ENCODE data around the gene ABCC10.
"Not testable (repeated sequence)": the region's sequence is repeated elsewhere in the genome, so short reads cannot be mapped to it uniquely, and the experiment has no call there.

ABCC10 gene

DNA sequence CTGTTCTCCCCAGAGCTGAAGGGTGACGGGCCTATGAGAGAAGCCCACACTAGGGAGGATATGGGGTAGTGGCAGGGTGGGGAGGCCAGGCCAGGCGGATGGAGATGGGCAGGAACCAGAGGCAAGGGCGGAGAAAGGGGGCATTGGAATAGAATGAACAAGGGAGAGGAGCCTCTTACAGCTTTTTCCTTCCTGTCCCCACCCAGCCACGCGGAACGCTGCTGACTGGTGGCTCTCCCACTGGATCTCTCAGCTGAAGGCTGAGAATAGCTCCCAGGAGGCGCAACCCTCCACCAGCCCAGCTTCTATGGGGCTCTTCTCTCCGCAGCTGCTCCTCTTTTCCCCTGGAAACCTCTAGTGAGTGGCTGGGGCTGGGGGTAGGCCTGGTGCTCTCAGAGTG, 17.2 kb downstream of the ABCC10 start:
- DNase-seq, result no peak

DNA sequence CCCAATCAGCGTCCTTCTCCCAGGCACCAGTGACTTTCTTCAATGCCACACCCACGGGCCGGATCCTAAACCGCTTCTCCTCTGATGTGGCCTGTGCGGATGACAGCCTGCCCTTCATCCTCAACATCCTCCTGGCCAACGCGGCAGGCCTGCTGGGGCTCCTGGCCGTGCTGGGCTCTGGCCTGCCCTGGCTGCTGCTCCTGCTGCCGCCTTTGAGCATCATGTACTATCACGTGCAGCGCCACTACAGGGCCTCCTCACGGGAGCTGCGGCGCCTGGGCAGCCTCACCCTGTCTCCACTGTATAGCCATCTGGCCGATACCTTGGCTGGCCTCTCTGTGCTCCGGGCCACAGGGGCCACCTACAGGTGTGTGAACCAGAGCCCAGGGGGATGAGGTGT, 18.2 kb downstream of the ABCC10 start:
- DNase-seq, result no peak

DNA sequence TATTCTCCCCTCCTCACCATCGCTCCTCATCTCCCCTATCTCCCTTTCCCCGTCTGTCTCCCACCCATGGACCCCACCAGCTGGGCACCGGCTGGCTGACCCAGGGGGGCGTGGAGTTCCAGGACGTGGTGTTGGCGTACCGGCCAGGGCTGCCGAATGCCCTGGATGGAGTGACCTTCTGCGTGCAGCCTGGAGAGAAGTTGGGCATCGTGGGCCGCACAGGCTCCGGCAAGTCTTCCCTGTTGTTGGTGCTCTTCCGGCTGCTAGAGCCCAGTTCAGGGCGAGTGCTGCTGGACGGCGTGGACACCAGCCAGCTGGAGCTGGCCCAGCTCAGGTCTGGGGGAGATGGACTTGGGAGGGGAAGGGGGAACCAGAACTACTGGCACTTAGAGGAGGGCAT, 20.3 kb downstream of the ABCC10 start:
- no peak for DNase-seq

DNA sequence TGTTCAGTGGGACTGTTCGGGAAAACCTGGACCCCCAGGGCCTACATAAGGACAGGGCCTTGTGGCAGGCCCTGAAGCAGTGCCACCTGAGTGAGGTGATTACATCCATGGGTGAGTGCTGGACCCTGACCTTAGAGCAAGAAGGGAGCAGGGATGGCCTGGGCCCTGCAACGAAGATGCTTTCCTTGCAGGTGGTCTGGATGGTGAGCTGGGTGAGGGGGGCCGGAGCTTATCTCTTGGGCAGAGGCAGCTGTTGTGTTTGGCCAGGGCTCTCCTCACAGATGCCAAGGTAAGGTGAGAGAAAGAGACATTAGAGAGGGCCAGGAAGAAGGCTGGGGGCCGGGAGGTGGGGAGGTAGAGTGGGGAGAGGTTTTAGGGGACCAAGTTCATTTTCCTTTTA, 21.6 kb downstream of the ABCC10 start:
- no peak for DNase-seq

DNA sequence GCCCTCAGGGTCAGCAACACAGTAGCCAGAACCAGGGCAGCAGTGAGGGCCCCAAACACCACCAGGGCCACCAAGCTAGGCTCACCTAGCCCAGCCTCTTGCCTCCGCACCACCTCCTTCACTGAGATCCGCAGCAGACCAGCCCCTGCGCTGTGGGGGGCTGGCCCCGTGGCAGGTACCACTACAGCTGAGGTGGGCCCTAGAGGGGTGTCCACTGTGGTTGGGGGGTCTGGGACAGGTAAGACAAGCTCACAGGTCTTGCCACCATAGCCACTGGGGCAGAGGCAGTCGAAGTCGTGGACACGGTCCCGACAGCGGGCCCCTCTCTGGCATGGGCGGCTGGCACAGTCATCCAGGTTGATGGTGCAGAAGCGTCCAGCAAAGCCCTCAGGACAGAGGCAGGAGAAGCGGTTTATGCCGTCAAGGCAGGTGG, 23.4 kb downstream of the ABCC10 start:
- no peak for DNase-seq

DNA sequence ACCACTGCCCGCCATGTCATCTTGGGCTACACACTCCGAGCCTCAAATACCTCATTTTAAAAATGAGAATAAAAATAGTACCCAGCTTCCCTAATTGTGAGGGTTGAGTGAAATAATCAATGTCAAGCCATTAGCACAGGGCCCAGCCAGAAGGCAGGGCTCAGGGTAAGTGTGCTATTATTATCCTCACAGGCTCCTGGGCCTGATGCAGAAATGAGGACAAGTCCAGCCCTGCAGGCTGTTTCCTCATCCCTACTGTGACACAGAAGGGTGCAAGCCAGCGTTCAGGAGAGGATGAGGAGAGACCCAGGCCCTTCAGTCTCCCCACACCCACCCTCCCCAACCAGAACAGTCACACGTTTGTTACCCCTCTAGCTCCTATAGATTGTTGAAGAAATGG, 24.0 kb downstream of the ABCC10 start:
- no peak for DNase-seq

DNA sequence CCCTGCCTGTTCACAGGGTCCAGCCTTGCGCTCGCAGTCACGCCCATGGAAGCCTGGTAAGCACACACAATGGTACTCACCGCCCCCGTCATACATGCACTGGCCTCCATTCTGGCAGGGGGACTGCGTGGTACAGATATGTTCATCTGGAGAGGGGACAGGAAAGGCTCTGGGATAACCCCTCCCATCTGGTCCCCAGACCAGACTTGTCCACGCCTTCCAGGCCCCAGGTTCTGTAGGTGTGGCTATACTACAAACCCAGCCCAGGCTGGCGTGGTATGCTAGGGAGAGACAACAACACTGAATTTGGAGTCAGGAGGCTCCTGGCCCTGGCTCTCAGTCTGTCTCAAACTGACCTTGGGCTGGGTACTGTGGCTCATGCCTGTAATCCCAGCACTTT, 24.6 kb downstream of the ABCC10 start:
- DNase-seq, result no peak

DNA sequence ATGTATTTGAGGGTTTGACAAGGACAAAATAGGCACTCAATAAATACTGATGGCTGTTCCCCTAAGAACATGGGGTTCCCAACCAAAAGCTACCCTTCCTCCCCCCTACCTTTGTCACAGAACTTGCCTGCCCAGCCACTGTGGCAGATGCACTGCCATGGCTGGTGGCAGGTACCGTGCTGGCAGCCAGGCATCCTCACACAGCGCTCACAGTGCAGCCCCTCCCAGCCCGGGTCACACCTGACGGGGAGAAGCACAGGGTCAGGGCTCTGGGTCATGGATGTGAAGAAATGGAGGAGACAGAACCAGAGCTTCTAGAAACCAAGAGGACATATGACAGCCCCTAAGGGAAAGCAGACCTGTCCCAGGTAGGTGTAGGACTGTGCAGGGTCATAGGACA, 25.6 kb downstream of the ABCC10 start:
- no peak for DNase-seq

DNA sequence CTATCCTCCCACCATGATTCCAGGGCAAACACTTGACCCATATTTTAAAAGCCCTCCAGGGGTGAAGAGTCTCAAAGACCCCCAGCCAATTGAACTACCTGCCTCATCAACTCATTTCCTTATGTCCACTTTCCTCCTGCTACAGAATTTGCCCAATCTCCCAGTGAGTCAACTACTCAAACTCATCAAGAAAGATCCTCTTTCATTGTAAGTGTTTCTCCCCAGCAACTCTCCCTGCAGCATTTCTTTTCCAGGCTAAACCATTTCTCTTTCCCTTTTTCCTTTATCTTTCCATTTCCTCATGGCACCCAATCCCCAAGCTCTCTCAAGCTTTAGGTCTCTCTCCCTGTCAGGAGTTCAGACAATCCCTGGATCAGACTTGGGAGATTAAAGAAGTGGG, 26.5 kb downstream of the ABCC10 start:
- no peak for DNase-seq

DNA sequence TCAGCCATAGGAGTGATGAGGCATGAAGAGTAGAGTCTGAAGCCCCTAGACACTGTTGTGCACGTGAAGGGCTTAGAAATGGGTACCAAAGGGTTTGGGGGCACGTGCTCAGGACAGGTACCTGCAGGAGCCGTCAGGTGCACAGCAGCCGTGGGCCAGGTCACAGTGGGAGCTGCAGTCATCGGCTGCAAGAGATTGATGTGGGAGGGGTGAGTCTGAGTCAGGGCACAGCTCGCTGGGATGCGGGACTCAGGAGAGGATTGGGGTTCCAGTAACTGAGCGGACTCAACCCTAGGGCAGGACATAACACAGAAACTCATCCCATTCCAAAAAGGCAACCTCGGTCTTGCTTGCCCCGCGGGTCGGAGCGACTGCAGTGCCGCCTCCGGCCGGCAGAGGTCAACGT, 27.0 kb downstream of the ABCC10 start:
- DNase-seq, result peak; percentile 75 to 82

DNA sequence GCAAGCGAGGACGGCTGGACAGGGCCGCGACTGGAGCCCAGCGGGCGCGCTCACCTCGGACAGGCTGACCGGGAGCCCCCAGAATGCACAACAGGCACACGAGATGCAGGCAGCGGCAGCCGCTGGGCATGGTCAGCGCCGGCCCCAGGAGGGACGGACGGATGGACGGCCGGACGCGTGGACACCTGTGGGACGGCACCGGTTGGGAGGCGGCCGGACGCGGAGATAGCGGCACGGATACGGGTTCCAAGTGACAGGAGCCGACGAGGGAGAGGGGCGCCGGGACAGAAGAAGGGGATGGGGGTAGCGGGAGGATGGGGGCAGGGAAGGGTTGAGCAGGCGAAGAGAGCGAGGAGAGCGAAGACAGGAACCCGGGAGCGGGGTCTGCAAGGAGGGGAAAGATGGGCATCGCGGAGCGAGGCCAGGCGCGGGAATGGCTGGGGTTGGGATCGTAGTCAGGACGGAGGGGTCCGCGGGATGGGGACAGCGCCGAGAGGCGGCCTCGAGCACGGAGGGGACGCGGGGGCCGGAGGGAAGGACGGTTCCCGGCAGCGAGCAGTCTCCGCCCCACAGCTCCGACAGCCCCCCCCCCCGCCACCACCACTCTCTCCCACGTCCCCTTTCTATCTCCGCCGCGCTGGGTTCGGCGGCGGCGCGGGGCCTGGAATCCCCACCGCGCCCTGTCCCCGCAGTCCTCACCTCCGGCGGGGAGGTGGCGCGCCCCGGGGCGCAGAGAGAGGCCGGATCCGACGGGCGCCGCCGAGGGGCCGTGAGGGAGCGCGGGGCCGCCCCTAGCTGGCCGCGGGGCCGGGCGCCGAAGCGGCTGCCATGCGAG, 27.6 kb downstream of the ABCC10 start:
- DNase-seq, result peak; percentile 37 to 39

DNA sequence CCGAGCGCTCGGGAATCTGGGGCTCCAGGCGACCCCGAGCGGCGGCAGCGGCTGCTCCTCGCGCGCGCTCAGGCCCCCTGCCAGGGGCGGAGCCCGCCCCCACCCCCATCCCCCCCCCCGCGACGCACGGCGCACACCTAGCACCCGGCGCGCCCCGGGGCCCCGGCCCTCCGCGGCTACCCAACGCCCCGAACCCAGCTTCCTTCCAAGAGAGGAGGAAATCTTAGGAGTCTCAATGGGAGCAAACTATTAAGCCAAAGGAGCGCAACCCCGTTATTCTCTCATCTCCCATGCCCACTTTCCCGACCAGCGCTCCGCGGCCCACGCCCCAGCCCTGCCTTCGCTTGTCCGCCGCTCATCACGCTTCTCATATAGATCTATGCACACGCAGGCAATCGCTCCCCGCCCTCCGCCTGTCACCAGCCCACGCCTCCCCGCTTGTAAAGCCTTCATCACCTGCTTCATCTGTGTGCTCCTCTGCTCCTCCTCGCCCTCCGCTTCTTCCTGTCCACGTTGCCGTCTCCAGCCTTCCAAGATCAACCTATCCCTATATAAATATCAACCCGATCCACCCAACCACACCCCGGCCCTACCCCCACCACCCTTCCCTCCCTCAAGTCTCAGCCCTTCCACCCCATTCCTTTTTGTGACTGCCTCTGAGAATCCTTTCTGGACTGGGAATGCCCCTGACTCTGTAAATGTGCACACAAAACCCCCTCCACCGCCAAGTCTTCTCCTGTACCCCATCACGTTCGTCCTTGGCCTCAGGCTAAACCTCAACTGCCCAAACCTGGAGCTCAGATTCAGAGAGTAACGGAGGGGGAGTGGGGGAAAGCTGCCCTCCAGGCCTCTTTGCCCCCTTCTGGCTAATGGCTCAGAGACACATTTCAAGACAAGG, 28.4 kb downstream of the ABCC10 start, which contains the start of gene DLK2:
DLK2 (minus strand) TSS at position 18 of the 898 bp plus-strand sequence. CDS start 723 bp downstream, outside the sequence.
- DNase-seq, result peak; percentile 64 to 71

DNA sequence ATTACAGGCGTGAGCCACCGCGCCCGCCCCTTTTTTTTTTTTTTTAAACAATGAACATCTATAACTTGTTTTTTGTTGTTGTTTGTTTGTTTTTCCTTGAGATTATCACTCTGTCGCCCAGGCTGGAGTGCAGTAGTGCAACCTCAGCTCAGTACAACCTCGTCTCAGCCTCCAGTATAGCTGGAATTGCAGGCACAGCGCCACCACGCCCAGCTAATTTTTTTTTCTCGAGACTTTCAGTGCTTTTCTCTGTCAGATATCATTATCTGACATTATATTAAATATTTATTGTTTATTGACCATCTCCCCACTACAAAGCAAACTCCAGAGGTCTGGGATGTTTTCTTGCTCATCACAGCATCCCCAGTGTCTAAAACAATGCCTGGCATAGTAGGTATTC, 30.3 kb downstream of the ABCC10 start:
- DNase-seq, result no peak

DNA sequence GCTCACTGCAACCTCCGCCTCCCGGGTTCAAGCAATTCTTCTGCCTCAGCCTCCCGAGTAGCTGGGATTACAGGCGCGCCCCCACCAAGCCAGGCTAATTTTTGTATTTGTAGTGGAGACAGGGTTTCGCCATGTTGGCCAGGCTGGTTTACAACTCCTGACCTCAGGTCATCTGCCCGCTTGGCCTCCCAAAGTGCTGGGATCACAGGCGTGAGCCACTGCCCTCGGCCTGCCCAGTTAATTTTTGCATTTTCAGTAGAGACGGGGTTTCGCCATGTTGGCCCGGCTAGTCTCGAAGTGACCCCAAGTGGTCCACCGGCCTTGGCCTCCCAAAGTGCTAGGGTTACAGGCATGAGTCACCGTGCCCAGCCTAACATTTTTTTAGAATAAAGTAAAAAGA, 30.8 kb downstream of the ABCC10 start:
- not testable (repeated sequence) for DNase-seq

DNA sequence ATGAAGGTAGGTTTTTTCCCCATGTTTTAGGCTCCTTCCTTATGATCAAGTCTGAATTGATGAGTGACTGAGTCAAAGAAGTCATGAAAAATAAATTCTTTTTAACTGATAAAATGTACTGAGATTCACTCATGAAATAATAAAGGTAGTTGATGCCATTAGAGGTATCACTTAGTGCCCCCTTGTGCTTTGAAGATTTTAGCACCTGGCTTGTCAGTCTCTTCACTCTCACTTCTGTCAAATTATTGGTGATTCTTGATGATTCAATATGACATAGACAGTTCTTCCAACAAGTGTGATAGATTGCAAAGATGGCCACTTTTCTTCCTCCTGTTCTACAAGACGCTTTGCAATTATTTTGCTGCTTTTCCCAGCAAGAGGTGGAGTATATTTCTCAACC, 32.2 kb downstream of the ABCC10 start:
- no peak for DNase-seq

DNA sequence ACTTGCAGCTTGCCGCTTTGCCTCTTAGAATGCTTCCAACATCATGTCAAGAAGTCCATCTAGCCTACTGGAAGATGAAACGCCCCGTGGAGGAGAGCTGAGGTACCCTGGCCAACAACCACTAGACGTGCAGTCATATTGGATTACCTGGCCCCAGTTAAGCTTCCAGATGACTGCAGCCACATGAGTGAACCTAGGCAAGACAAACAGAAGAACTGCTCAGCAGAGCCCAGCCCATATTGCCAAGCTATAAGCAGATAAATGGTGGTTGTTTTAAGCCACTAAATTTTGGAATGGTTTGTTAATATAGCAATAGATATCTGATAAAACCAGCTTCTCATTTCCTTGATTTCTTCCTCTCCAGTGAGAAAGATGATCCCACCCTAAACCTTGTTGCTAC, 32.7 kb downstream of the ABCC10 start:
- DNase-seq, result no peak

DNA sequence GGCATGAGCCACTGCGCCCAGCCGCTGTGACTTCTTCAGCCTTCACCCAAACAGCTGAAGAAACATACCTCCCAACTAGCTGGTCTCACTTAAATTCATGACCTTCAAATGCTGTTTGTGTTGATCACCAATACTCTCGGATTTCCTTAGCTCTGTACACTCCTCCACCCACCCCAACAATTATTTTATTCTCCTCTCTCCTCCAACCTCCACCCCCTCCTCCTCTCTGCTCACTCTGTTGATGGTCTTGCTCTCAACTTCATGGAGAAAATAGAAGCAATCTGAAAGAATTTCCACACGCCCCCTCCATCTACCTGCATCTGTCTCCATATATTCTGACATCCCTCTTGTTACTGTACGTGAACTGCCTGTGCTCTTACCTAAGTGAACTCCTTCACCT, 34.6 kb downstream of the ABCC10 start:
- DNase-seq, result no peak

DNA sequence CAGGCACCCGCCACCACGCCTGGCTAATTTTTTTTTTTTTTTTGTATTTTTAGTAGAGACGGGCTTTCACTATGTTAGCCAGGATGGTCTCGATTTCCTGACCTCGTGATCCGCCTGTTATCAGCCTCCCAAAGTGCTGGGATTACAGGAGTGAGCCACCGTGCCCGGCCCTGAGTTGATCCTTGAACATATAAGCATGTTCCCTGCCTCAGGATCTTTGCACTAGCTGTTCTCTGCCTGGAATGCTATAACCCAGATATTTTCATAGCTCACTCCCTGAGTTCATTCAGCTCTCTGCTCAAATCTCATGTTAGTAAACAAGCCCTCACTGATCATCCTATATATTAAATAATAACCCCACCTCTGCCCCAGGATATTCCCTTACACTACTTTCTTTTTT, 37.0 kb downstream of the ABCC10 start:
- no peak for DNase-seq

DNA sequence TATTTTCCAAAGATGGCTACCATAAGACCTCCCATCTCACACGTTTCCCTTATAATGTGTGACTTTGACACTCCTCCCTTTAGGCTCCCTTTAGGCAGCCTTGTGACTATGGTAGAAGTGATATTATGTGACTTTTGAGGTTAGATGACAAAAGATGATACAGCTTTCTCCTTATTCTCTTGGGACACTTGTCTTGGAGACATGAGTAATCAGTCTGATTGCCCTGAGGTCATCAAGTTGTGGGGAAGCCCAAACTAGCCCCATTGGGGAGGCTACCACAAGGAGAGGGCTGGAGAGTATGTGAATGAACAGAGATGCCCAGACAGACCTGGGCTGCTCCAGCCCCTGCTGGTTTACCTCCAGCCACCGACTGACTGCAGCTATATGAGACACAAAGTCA, 38.6 kb downstream of the ABCC10 start:
- DNase-seq, result no peak

DNA sequence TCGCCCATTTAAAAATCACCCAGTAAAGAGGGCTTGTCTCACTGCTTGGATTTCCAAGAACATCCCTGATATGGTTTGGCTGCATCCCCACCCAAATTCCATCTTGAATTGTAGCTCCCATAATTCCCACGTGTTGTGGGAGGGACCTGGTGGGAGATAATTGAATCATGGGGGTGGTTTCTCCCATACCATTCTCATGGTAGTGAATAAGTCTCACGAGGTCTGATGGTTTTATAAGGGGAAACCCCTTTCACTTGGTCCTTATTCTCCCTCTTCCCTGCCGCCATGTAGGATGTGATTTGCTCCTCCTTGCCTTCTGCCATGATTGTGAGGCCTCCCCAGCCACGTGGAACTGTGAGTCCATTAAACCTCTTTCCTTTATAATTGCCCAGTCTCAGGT, 39.9 kb downstream of the ABCC10 start:
- DNase-seq, result not testable (repeated sequence)

DNA sequence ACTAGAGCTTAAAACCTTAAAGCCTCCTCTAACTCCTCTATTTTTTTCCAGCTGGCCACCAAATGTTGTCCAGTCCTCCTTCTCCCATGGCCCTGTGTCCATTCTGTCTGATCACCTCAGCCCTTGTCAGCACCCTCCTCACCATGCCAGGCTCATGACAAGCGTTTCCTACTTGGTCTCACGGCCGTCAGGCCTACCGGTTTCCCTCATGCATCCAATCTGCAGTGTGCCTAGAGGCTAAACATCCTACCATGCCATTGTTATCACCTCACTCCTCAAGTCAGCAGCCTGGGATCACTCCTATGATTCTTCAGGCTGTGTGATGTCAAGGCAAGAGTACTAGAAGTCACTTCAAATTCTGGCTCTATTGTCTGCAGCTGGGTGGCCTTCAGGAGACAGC, 40.4 kb downstream of the ABCC10 start:
- no peak for DNase-seq

DNA sequence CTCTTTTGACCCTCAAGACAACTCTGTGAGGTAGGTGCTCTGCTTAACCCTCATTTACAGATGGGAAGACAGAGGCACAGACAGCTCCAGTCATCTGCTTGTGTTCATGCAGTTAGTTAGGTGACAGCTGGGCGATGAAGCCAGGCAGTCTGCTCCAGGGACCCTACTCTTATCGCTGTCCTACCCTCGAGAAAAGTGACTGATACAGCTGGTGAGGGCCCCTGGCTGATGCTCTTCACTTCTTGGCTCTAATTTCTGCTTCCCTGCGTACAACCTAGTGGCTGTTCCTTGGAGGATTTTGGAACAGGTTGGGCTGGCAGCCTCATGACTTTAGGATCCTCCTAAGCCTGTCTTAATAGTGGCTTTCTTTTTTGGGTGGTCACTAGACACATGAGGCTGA, 40.9 kb downstream of the ABCC10 start:
- DNase-seq, result no peak

DNA sequence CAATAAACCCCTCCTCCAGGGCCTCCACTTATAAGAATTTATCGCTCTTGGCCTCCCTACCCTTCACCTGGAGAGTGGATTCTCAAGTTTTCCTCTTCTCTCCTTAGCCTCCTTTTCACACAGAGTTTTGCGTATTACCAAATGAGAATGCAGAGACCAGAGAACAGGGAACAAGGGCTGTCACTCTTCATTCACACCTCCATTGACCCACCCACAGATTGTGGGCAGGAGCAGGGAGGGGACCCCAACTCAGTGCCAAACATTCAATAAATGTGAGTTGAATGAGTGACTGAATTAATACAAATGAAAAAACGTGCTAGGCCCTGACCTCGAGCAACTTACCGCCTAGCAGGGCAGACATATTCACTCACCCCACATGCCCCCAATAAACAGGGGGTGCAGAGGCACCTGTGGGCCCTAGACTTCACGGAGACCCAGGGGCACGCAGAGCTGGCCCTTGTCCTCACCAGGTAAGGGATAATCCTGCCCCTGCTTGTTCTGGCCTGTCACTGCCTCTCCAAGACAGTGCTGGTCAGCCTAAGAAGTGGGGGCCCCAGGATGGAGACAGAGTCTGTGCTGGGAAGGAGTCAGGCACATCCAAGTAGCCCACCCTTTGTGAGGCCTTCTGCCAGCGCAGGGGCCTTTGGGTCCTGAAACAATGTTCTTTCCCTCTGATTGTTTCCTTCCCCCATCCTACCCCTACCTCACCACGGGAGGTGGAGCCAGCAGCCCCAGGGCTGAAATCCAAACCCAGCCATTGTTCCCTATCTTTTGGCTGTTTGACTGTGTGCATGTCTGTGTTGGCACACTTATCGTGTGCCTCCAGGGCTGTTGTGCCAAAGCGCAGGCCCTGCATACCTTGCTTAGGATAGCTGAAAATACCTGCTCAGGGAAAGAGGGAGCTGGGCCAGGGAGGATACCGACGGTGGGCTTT, 41.7 kb downstream of the ABCC10 start:
- no peak for DNase-seq
